ENCODE results near the gene FSCB.
"Not testable (repeated sequence)": the region's sequence is repeated elsewhere in the genome, so short reads cannot be mapped to it uniquely, and the experiment has no call there.

The FSCB gene, protein sequence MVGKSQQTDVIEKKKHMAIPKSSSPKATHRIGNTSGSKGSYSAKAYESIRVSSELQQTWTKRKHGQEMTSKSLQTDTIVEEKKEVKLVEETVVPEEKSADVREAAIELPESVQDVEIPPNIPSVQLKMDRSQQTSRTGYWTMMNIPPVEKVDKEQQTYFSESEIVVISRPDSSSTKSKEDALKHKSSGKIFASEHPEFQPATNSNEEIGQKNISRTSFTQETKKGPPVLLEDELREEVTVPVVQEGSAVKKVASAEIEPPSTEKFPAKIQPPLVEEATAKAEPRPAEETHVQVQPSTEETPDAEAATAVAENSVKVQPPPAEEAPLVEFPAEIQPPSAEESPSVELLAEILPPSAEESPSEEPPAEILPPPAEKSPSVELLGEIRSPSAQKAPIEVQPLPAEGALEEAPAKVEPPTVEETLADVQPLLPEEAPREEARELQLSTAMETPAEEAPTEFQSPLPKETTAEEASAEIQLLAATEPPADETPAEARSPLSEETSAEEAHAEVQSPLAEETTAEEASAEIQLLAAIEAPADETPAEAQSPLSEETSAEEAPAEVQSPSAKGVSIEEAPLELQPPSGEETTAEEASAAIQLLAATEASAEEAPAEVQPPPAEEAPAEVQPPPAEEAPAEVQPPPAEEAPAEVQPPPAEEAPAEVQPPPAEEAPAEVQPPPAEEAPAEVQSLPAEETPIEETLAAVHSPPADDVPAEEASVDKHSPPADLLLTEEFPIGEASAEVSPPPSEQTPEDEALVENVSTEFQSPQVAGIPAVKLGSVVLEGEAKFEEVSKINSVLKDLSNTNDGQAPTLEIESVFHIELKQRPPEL

DNA sequence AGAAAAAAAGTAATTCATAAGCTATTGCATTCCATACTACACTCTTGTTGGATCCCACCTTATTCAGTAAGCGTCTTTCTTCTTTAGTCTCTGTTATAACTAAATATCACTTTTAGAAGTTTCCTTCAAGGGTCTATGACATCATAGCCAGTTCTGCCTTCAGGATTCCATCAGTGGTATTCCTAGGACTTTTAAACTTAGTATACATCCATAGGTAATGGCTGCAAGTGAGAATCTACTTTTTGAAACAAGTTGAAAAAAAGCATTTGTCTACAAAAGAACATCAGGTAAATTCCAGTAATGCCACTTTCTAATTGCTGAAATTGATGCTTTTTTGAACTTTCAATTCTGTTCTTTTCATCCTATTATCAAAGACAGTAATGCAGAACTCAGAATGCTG lies at the start of gene FSCB:
FSCB (minus strand) TSS at position 101 of the 400 bp plus-strand sequence. CDS start 296 bp downstream, outside the sequence.
- DNase-seq (ENCODE audit: low read depth in 3 of 3) = no peak

DNA sequence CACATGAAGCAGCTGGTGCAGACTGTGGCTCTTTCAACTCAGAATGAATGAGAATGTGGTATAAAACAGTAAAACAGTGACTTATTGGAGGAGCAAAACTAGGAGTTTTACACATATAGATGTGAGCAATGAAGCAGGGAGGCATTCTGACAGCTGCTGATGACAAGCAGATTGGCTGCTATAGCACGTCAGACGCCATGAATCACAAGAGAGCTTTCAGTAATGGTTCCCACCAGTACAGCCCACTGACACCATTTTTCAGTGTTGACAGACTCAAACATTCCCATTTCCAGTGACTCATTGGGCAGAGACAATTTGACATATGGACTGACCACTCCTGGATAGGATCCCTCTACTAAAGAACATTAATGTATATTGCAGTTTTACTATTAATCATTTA lies 24.6 kb upstream of the FSCB start:
- no peak for DNase-seq (ENCODE audit: low read depth in 3 of 3)

DNA sequence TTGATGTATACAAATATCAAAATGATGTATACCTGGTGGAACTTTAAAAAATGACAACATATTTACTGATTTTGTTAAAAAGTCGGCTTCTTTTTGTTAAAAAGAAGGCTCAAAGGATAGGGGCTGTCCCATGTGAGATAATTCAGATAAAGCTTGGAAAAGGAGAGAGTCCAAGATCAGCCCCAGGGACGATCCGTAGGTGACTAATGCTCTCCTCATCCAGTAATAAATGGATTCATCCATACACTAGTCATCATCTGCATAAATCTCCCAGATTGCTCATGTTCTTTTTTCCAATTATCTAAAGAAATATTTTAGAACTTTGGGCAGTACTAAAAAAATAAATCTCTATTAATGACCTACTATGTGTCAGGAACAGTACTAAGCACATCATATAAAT lies 23.4 kb upstream of the FSCB start:
- DNase-seq (ENCODE audit: low read depth in 3 of 3) = no peak

DNA sequence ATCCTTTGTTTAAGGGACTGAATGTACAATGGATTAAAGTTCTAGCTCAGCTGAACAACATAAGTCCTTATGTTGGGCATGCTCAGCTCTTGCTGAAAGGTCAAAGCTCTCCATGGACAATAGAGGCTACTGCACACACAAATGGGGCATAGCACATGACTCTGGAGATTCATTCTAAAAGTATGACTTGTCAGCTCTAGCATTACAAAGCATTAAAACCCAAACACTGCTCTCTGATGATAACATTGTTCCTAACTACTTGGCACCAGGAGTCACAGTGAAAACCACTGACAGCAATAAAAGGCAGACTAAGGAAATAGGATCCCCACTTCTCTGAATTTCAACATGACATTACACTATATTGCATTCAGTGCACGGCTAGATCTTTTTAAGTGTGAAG lies 21.9 kb upstream of the FSCB start:
- DNase-seq (ENCODE audit: low read depth in 3 of 3) = no peak

DNA sequence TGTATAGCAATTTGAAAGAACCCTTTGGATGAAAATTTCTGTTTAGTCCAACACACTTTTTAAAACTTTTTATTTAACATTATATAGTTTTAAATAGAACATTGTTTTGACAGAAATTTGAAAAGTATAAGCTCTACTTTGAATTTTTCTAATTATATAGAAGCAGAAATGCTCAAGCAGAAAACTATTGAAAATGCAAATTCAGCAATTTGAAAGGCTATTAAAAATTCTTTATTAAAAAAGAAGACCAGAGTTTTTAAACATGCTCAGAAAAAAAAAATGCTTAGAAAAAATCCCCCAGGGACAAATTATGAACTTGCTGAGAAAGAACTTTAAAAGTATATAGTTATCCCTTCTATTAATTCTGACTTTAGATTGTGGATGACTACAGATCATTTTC lies 21.1 kb upstream of the FSCB start:
- DNase-seq (ENCODE audit: low read depth in 3 of 3) = no peak

DNA sequence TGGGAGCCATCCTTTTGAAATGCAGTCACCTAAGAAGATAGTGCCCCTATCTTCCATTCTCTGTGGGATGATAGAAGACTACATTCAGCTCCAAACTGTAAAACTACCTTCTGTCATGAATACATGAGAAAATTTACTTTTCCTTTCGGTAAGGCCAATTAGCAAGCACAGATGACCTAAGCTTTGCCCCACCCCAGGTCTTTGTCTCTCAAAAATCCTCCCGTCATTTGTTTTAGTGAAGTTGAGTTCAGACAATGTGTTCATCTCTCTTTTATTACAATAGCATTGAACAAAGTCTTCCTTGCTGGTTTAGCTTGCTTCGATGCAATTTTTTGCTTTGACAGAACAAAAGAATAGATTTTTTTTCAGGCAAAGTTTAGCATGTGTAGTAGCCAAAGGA lies 18.2 kb upstream of the FSCB start:
- DNase-seq (ENCODE audit: low read depth in 3 of 3) = no peak

DNA sequence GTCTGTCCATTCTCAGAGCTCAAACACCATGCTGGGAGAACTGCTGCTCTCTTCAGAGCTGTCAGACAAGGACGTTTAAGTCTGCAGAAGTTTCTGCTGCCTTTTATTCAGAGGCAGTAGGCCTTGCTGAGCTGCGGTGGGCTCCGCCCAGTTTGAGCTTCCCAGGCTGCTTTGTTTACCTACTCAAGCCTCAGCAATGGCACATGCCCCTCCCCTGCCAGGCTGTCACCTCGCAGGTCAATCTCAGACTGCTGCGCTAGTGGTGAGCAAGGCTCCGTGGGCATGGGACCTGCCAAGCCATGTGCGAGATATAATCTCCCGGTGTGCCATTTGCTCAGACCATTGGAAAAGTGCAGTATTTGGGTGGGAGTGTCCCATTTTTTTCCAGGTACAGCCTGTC lies 8.6 kb upstream of the FSCB start:
- not testable (repeated sequence) for DNase-seq (ENCODE audit: low read depth in 3 of 3)

DNA sequence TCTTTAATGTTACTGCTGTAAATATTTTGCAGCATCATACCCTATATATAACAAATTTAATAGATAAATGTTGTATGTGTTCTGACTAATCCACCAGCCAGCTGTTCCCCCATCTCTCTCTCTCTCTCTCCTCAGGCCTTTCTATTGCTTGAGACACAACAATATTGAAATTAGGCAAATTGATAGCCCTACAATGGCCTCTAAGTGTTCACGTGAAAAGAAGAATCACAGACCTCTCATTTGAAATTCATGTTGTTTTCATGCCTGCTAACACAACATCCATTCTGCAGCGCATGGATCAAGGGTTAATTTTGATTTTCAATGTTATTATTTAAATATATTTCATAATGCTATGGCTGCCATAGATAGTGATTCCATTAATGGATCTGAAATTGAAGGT lies 1.8 kb upstream of the FSCB start:
- no peak for DNase-seq (ENCODE audit: low read depth in 3 of 3)

DNA sequence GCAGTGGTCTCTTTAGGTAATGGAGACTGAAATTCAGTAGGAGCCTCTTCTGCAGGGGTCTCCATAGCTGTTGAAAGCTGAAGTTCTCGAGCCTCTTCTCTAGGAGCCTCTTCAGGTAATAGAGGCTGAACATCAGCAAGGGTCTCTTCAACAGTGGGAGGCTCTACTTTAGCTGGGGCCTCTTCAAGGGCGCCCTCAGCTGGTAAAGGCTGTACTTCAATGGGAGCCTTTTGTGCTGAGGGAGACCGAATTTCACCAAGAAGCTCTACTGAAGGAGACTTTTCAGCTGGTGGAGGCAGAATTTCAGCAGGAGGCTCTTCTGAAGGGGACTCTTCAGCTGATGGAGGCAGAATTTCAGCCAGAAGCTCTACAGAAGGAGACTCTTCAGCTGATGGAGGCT lies 1.5 kb downstream of the FSCB start:
- DNase-seq (ENCODE audit: low read depth in 3 of 3) = no peak

DNA sequence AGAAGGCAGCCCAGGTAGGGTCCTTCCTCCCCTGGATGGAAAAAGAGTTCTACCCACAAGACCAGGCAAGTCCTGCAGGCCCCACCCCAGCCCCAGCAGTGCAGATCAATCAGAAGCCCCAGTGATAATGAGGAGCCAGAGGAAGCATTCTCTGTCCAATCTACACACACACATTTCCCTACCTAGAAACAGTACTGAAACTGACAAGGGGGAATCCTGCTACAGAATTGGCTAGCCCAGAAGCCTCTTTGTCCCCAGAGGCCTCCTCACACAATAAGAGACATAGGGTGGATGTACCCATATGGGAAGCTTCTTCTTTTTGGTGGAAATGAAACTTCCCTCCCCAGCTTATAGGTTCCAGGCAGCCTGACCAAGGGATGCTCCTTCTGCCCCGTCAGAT lies 9.9 kb downstream of the FSCB start:
- no peak for DNase-seq (ENCODE audit: low read depth in 3 of 3)

DNA sequence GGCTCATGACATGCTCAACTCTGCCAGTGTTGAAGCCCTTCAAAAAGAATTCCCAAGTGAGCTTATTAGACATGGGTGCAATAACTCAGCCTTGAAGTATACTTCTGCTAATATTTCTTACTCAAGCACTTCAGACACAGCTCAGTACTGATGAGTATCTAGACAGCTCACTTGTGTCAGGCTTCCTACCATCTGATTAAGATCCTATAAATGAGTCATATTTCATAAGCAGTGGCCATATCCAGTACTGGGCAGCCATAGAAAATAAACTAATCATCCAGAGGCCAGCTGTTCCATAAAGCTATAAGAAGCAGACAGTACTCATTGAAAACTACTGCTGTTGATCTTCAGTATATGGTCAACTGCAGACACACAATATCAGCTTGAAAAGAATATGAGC lies 12.9 kb downstream of the FSCB start:
- DNase-seq (ENCODE audit: low read depth in 3 of 3) = no peak

DNA sequence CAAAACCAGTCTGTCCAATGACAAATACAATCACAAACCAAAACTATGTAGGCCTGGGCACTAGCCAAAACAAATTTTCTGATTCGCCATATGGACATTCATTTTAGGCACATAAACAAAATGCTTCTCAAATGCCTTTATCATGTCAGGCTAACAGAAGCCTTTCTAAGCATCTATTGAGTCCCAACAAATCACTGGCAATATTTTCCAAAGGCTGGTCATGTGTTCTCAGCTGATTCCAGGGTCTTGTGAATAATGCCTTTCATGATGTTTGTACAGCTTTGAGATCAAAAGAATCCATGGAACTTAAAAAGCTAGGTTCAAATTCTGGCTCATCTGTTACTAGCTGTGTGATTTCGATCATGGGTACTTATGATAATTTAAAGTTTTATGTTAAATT lies 16.1 kb downstream of the FSCB start:
- no peak for DNase-seq (ENCODE audit: low read depth in 3 of 3)

DNA sequence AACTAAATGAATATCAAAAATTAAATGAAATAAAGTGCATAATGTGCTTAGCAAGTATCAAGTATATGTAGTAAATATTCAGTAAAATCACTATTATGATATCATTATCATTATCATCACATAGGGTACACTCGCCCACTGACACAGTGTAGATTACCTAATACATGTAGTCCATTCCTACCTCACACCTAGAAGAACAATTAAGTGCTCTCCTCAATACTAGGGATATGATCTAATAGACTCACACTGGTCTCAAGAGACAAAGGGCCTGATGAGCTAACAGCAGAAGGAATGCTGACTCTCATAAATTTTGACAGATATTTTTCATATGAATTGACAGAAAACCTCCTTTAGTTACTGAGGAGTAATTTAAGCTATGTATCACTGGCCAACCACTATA lies 29.1 kb downstream of the FSCB start:
- DNase-seq (ENCODE audit: low read depth in 3 of 3) = no peak

DNA sequence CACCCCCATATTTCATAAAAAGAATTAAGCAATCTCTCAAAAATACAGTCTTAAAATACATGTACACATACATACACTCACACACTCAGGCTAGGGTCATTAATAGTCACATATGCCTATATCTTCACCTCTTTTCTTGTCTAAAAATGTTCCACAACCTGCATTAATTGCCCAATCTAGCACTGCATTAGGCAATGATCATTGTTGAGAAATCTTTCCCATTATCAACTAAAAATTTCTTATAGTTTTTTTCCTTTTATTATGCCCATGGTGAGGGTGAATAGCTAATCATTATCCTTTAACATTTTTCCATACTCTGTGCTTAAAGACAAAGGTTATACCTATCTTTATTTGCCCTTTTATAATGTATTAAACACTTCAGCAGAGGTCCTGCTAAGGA lies 38.3 kb downstream of the FSCB start:
- no peak for DNase-seq (ENCODE audit: low read depth in 3 of 3)

DNA sequence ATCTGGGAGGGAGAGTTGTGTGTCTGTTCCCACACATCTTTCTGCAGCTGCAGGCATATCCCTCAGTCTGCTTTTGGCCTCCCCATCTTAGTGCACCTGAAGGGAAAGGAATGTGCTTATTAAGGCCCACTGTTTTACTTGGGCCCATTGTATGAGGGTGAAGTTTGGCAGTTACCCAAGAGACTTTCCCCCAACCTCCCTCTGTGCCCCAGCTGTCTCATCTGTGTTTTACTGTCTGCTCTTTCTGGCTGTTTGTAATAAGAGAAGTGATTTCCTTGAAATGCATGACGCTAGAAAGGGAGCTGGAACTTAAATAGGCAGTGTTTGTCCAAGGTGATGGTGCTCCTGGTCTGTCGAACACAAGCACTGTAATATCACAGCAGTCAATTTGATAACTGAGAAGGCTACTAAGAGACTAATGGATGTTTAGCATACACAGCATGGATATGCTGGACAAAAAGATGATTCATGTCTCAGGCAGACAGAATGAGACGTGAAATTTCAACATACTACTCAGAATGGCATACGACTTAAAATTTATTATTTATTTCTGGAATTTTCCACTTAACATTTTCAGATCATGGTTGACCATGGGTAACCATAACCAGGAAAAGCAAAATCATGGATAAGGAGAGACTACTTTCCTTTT lies 43.6 kb downstream of the FSCB start:
- no peak for DNase-seq (ENCODE audit: low read depth in 3 of 3)

DNA sequence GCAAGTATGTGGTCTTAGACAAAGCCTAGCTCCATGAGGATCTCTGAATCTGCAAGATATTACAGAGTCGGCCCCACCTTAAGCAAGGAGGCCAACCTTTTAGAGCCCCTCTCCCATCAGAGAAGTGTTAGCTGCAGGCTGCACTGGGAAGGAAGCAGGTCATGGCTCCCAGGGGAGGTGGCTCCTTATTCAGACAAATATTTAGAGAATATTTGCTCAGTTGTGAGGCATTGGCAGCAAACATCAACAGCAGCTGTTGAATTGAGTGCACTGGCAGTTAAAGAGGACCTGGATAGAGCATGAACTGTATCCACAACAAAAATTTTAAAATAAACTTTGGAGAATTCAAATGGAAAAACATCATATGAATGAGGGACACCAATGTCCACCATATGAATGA lies 44.7 kb downstream of the FSCB start:
- DNase-seq (ENCODE audit: low read depth in 3 of 3) = no peak

DNA sequence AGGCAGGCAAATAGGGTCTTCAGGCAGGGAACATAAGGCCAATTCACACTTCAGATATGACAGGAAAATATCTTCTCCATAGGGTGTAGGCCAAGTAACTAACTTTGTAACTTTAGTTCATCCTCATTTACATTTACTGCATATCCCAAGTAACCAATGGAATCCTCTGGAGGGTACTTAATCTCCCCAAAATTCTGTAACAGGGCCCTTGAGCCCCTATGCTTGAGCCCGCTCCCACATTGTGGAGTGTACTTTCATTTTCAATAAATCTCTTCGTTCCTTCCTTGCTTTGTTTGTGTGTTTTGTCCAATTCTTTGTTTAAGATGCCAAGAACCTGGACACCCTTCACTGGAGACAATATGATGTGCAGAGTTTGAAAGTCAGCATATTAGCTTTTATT lies 45.3 kb downstream of the FSCB start:
- DNase-seq (ENCODE audit: low read depth in 3 of 3) = no peak

Measured in stimulated activated CD4-positive, alpha-beta T cell treated with anti-CD3 and anti-CD28 coated beads, TNF-alpha, amount 100 ng/mL, for 24 hours (primary cell).